Fibroblast of peridontal ligament (primary cell): ENCODE measurements around the gene BCL7A.
"Not testable (repeated sequence)": the region's sequence is repeated elsewhere in the genome, so short reads cannot be mapped to it uniquely, and the experiment has no call there.

ENCODE experiments used
- DNase-seq: peaks from one replicate; pipeline ENCODE4 v3.0.0-alpha.2; 2010; ENCODE audit errors: extremely low read depth

The BCL7A gene

DNA sequence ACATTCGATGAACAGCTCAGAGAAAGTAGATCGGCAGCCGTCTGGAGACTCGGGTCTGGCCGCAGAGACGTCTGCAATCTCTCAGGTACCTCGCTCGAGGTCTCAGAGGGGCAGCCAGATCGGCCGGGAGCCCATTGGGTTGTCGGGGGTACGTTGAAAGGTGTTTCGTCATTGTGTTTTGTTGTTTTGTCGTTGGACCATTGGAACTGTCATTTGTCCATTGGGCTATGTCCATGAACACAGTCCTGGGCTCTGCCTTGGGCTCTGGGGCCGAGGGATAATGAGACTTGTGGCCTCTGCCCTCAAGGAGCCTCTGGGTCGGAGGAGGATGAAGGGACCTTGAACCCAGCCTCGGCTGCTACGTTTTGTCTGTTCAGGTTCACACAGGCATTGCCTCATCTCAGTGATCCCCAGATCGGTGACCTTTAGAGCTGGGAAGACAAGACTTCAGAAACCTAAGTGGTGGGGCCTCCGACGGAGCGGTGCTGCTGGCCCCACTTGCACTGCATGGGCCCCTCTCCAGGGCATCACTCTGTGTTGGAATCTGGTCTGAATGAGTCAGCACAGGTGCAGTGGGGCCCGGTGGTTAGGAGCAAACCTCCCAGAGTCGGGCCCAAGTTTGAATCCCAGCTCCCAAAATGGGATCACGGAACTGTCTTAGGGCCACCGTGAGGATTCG, 33.3 kb downstream of the BCL7A start:
- DNase-seq: no peak

DNA sequence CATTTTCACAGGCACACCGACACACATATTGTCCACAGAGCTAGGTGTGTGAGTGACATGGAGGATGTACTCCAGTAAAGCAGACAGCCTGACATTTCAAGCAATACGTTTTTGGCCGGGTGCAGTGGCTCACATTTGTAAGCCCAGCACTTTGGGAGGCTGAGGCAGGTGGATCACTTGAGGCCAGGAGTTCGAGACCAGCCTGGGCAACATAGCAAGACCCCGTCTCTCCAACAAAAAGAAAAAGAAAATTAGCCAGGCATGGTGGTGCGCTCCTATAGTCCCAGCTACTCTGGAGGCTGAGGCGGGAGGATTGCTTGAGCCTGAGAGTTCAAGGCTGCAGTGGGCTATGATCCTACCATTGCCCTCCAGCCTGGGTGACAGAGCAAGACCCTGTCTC, 34.7 kb downstream of the BCL7A start:
- DNase-seq: not testable (repeated sequence)

DNA sequence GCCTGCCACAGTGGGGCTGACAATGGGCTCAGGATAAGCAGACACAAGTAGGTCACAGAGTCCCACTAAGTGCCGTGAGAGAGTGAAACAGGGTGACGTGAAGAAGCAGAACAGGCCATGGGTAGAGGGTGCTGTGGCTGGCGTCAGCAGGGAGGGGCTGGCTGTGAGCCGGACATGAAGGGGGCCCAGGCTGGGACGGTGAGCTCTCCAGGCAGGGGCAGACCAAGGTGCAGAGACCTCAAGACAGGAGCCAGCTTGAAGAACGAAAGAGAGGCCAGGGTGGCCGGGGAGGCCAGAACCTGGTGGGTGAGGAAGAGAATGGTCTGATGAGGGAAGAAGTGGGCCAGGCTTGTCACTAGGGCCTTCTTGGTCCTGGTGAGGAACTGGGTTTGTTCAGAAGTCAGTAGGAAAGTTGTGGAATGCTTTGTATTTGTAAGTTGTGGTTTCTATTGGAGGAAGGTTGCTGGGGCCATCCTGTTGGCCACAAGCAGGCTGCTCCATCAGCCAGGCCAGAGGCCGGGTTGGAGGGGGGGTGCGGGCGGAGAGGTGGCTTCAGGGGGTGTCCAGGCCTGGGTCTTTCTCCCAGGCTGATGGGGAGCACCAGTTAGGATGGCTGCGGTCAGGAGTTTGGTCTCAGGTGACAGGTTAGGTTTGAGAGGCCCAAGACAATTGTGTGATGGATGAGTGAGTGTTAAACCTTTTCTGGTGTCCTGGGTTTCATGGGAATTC, 35.5 kb downstream of the BCL7A start:
- DNase-seq: no peak

DNA sequence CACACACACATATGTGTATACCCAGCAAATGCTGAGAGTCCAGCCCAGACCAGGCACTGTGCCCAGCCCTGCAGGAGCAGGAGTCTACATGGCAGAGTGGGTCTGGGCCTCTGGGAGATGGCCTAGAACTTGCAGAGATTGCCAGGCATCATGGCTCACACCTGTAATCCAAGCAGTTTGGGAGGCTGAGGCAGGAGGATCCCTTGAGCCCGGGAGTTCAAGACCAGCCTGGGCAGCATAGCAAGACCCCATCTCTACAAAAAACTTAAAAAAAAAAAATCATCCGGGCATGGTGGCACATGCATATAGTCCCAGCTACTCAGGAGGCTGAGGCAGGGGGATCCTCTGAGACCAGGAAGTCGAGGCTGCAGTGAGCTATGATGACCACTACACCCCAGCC, 36.1 kb downstream of the BCL7A start:
- no peak for DNase-seq

DNA sequence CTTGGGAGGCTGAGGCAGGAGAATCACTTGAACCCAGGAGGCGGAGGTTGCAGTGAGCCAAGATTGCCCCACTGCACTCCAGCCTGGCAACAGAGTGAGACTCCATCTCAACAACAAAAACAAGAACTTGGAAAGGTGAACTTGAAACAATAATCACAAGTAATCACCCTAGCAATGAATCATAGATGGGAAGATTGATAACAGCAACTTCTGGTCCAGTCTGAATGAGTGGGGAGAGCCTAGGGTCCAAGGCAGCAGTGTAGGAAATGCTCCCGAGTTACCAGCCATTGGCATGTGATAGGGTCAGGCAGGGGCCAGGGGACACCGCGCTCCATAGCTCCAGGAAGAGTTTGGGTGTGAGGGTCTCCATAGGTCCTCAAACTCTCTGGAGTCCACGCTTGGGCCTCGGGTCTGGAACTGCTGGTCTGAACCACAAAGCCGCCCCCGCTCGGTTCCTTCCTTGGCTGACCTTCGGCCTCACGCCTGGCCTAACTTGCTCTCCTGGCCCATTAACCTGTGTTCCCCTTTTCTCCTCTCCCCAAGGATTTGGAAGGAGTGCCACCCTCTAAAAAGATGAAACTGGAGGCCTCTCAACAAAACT, 37.0 kb downstream of the BCL7A start:
- no peak for DNase-seq

DNA sequence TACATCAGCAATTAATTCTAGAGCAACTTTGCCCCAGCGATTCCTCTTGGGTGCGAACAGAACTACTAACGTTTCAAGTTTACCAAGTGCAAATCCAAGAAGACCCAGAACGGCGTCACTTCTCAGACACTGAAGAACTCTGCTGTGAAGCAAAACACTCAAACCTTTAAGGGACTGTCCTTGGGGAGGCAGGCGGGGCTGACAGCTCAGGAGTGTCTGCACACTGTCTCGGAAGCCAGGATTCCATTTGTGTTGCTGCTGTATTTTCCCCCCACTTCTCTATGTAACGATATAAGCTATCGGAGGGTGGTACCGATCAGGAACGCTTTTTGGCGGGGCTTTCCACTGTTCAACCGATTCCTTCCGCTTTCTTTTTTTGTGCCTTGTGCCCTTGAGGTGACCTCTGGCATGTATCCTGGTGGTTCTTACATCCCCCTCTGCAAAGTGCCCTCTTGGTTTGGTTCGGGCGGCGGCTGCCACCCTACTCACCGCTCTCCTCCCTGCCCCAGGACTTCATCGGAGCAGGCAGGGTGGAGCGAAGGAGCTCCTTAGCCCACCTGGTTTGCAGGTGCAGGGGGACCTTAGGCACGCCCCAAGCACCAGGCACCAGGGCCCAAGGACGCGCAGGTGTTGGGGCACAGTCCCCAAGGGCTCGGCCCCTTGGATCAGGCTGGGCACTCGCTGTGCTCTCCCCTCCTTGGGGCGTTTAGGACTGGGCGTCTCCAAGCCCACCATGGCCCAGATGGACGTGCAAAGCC, 37.7 kb downstream of the BCL7A start:
- no peak for DNase-seq

DNA sequence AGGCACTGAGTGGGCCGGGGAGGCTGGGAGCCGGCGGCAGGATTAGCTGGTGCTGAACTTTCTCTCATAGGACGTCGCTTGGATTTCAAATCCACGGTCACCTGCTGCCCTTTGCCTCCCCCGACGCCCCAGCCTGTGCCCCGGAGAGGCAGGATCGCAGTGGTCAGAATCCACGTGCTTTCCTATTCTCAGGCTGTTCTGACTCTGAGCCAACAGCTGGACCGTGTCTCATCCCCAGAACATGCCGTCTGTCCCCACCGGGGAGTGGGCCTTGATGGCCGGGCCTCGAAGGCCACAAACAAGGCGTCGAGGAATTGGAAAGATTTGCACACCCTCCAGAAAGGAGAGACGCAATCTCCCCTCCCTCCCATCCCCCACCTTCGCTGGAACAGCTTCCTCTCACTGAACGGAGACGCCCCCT, 38.4 kb downstream of the BCL7A start:
- no peak for DNase-seq

DNA sequence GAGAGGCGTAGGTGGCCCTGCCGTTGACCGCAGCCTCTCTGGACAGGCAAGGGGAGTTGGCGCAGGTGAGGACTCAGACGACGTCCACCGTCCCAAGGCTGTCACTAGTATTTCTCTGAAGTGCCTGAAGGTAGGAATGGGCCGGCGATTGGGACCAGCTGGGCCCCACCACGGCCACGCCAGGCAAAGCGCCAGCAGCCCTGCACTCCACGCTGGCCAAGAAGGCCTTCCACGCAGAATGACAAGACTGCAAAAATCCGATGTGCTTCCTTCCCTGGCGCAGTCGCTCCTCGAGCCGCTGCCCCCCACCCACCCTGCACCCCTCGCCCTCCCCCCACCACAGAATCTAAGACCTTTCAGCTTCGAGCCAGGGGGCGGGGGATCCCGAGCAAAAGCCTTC, 39.6 kb downstream of the BCL7A start:
- DNase-seq: no peak

DNA sequence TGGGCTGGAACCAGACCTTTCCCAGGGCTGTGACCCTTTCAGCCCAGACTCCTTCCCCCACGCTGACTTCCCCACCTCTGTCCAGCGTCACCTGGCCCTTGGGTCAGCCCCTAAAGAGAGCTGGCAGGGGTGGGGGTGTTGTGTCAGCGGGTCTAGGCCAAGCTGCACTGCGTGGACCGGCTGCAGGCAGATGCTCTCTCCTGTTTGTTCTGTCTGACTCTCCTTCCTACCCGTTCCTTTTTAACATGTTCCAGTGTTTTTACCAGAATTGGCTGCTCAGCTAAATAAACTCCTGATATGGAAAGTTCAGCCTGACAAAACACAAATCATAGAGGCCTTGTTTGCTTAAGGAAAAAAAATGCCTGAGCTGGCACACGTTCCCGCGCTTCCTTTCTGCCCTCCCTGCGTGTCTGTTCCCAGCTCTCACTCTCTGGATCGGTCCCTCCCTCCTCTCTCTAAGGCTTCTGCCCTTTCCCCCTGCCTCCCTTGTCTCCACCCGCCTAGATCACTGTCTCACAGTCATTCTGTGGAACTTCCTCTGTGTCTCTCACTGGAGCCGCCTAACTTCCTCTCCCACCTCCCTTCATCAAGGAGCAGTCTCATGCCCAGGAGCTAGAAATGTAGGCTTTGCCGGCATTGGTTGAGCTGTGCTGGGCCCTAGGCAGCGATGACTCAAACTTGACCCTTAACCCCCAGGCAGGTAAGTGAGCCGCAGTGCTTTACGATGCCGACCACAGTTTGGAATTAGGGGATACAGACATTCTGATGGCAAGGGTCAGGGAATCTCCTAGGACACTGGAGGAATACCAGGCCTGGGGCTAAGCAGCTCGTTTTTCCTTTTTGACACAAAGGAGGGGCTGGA, 41.4 kb downstream of the BCL7A start:
- DNase-seq: peak; percentile 65

DNA sequence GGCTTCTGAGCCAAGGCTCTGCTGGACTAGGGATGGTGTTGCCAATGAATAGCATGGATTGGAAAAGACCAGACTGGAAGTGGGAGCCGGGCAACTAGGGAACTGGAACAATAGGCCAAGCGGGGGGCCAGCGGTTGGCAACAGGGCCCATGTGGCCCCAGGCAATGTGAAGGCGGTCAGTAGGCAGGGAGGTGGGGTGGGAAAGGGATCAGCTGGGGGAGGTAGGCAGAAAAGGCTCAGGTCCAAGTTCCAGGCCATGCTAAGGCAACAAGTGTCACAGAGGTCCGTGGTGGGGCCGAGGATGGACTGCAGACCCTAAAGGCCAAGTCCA, 42.0 kb downstream of the BCL7A start:
- DNase-seq: no peak

DNA sequence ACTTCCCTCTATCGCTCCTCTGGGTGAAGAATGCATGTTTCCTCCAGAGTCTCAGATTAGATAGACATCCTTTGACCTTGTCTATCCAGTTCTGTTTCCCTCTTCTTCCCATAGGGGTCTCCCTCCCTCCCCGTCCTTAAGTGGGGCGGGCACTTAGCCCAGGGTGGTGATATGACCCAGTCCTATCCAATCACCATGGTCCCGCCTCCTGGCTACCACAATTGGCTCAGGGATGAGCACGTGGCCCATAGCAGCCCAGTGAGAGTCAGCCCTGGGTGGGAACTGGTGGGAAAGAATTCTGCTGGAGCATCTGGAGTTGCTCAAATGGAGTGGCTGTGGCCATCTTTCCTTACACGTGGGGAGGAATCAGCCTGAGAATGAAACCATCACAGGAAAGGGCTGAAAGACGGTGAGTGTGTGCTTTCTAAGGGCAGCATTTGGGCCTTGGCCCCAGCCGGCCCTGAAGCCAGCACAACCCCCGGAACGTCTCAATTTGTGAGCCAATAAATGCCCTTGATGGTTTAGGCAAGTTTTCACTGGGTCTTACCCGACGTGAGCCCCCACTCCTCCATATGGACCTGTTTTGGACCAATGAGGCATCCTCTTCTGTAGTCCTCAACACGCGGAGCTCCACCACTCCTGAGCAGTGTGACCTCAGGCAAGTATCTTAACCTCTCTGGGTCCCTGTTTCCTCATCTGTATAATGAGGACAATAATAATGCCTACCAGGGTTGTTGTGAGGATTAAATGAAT, 42.5 kb downstream of the BCL7A start:
- peak; percentile 82 for DNase-seq

DNA sequence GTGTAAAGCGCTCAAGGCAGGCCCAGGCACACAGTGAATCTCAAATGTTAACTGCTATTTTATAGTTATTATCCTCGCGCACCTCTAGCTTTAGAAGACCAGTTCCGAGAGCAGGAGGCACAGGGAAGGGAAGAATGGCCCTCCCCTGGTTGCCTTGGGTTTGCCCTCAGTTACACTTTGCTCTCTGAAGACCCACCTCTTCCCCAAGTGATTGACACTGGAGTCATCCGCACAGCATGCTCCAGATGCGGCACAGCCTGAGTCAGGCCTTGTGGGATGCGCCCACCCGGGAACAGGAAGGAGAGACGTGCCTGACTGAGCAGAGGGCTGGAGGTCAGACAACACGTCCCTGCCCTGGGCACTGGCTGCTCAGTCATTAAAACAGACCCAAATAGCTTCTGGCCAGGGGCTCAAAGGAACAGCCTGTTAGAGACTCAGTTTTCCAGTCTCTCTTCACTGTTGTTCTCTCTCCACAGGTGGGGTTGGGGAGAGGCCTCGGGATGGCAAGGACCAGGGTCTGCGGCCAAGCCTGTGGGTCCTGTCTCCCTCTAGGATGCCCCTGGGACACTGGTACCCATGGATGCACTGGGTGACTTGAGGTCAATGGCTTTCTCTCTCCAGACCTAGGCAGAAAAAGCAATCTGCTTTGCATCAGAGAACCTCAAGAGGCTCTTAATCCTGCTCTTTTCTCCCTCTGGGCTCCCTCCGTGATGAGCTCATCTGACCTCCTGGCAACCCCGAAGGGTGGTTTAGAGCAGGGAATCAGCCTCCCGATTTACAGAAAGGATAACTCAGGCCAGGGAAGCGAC, 43.3 kb downstream of the BCL7A start:
- DNase-seq: peak; percentile 81

DNA sequence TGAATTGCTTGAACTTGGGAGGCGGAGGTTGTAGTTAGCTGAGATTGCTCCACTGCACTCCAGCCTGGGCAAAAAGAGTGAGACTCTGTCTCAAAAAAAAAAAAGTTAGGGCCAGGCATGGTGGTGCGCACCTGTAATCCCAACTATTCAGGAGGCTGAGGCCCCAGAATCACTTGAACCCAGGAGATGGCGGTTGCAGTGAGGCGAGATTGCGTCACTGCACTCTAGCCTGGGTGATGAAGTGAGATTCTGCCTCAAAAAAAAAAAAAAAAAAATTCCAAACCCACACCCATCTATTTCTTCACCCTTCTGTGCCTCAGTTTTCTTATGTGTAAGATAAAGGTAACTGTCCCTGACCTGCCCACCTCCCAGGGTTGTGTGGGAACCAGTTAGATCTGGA, 45.9 kb downstream of the BCL7A start:
- no peak for DNase-seq

DNA sequence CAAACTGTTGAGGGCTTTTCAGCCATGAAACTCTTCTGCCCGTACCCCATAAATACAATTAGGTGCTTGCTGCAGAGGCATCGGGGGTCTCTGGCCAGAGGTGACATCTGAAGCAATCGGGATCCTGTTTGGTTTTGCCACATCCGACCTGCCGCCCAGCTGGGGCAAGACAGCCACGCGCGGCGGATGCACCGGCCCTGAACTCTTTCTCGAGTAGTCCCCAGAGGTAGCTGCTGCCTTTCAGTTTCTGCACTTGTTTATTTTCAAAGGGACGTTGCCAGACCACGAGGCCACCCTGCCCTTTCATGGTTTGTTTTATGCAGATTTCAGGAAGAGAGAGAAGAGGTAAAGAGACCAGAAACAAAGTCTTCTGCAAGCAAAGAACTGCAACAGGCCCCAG, 46.3 kb downstream of the BCL7A start:
- DNase-seq: peak; percentile 91

DNA sequence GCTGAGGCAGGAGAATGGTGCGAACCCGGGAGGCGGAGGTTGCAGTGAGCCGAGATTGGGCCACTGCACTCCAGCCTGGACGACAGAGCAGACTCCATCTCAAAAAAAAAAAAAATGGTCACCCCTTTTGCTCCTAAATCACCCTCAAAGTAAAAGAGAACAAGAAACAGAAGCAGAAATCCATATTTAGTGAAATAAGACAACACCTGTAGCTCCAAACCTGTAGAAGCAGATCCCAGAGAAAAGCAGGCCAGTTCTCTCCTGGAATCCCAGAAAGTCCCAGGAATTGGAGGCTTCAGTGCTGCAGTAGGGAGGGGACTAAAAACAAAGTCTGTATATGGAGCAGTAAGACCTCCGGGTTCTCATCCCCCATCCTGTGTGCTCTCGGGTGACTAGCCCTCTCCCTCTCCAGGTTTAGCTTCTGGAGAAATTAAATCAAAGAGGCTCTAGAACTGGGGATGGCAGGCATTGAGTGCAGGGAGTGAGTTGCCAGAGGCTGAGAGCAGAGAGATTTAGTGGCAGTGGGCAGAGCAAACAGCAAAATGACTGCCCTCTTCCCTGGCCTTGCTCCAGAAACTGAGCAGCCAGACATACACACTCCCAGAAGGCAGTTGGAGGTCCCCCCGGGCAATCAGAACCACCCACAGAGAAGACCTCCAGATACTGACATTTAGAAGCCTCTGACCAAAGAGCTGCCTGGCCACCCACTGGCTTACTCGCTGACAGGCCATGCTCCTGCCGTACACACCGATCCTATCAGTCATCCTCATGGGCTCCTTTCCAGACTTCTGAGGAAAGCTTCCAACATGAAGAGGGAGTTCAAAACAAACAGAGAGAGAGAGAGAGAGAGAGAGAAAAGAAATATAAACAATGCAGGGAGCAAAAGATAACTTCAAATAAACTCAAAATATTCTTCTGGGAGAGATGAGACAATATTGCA, 50.6 kb downstream of the BCL7A start:
- DNase-seq: peak; percentile 95

DNA sequence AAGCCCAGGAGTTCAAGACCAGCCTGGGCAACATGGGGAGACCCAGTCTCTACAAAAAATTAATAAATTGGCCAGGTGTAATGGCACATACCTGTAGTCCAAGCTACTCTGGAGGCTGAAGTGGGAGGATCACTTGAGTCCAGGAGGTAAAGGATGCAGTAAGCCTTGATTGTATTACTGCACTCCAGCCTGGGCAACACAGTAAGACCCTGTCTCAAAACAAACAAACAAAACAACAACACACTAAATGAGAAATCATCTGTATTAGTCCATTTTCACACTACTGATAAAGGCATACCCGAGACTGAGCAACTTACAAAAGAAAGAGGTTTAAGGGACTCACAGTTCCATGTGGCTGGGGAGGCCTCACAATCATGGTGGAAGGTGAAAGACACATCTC, 52.1 kb downstream of the BCL7A start:
- DNase-seq: no peak

DNA sequence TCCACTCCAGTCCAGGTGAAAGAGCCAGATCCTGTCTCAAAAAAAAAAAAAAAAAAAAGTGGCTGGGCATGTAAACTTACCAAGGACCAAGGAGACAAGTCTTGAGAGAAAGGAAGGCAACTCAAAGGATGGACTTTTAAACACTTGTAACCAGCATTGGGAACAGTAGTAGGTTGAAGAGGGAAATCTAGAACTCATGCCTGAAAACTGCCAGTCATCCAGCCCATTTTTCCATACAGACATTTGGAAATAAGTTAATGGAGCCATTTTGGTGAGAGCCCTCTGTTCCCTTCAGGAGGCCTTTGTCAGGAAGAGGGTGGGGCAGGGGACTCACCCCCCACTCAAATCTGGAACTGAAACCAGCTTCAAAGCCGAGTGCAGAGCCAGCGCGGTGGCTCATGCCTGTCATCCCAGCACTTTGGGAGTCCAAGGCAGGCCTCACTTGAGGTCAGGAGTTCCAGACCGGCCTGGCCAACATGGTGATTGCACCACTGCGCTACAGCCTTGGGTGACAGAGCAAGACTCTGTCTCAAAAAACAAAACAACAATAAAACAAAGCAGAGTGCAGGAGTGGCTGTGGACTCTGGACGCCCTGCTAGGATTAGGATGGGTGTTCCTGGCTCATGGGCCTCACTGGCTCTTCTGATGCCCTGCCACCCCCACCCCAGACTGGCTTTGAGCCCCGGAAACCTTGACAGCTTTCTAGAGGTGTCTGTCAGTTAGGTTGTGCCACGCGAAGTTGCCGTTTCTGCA, 55.2 kb downstream of the BCL7A start:
- DNase-seq: no peak
